IPS DF 4.7 (cell line): ENCODE results near the gene BOC.

Experiments
- DNase-seq: peaks from one replicate; pipeline ENCODE4 v3.0.0-alpha.2; 2013; ENCODE audit warnings: low spot score; ENCODE audit errors: extremely low read depth

Gene BOC

GRCh38 chr3:113185194-113185835 lies 26.0 kb upstream of the BOC start:
- DNase-seq, result no peak

- no peak for DNase-seq
Measured at GRCh38 chr3:113186566-113186965, 24.8 kb upstream of the BOC start.

GRCh38 chr3:113193288-113193687 lies 18.1 kb upstream of the BOC start:
- DNase-seq, result no peak

- no peak for DNase-seq
Measured at GRCh38 chr3:113193719-113194118, 17.6 kb upstream of the BOC start.

- DNase-seq, result no peak
Measured at GRCh38 chr3:113194823-113195401, 16.4 kb upstream of the BOC start.

- no peak for DNase-seq
Measured at GRCh38 chr3:113200351-113200750, 11.0 kb upstream of the BOC start.

- no peak for DNase-seq
Measured at GRCh38 chr3:113200946-113201345, 10.4 kb upstream of the BOC start.

GRCh38 chr3:113204371-113204770 lies 7.0 kb upstream of the BOC start:
- DNase-seq, result no peak

GRCh38 chr3:113205481-113205880 lies 5.9 kb upstream of the BOC start:
- no peak for DNase-seq

GRCh38 chr3:113210604-113211329 lies 590 bp upstream of the BOC start:
- no peak for DNase-seq

- DNase-seq, result no peak
Measured at GRCh38 chr3:113212150-113212843, 940 bp downstream of the BOC start.

- no peak for DNase-seq
Measured at GRCh38 chr3:113212844-113213375, 1.6 kb downstream of the BOC start.

- no peak for DNase-seq
Measured at GRCh38 chr3:113213896-113214587, 2.7 kb downstream of the BOC start.

- DNase-seq, result no peak
Measured at GRCh38 chr3:113214917-113215595, 3.7 kb downstream of the BOC start.

GRCh38 chr3:113216393-113216792 lies 5.0 kb downstream of the BOC start:
- no peak for DNase-seq

GRCh38 chr3:113218011-113218680 lies 6.8 kb downstream of the BOC start:
- no peak for DNase-seq

- DNase-seq, result no peak
Measured at GRCh38 chr3:113218681-113219045, 7.3 kb downstream of the BOC start.

- no peak for DNase-seq
Measured at GRCh38 chr3:113219605-113220300, 8.4 kb downstream of the BOC start.

- no peak for DNase-seq
Measured at GRCh38 chr3:113220721-113221120, 9.4 kb downstream of the BOC start.
